LNCaP clone FGC (cell line): ENCODE measurements around the gene TBX5.
"Not testable (repeated sequence)": the region's sequence is repeated elsewhere in the genome, so short reads cannot be mapped to it uniquely, and the experiment has no call there.

Experiments
- DNase-seq: peaks from one replicate; pipeline ENCODE4 v3.0.0-alpha.2; 2011; ENCODE audit warnings: low read depth
- H3K4me3 ChIP-seq: 2 replicates; pipeline ENCODE4 v1.5.1; 2011; ENCODE audit warnings: mild to moderate bottlenecking, low read depth, low read length, control low read depth
- CTCF ChIP-seq: IDR thresholded peaks from 2 replicates; pipeline ENCODE4 v1.5.1; 2012; ENCODE audit warnings: mild to moderate bottlenecking; ENCODE audit not compliant: control insufficient read depth, insufficient read depth; ENCODE audit errors: extremely low read depth

The TBX5 gene

GRCh38 chr12:114371733-114372132, 34.2 kb downstream of the TBX5 start:
- no peak overlapping the region for H3K4me3 ChIP-seq

DNA sequence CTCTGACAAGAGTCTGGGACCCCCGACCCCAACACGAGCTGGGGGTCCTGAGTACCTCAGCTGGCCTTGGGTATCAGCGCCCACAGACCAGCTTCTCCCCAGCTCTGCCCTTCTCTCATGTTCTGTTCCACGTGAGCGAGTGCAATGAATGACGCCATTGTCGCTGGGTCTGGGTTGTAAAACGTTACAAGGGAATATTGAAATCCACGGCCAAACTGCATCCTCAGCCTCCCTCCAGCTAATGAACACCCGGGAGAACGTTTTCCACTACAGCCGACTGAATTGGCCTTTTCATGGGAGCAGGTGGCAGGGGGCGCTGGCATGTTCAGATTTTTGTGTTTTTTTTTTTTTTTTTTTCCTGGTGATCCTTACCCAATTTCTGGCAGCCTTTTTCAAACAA, 34.7 kb downstream of the TBX5 start:
- DNase-seq = no peak
- TF ChIP-seq CTCF = no peak
- H3K4me3 ChIP-seq = no peak overlapping the region

More at GRCh38 chr12:114371733-114372132, 34.2 kb downstream of the TBX5 start:
- no peak for TF ChIP-seq CTCF
- DNase-seq = no peak

GRCh38 chr12:114368685-114369452, 37.1 kb downstream of the TBX5 start:
- no peak for DNase-seq
- no peak for TF ChIP-seq CTCF
- H3K4me3 ChIP-seq = no peak overlapping the region

DNA sequence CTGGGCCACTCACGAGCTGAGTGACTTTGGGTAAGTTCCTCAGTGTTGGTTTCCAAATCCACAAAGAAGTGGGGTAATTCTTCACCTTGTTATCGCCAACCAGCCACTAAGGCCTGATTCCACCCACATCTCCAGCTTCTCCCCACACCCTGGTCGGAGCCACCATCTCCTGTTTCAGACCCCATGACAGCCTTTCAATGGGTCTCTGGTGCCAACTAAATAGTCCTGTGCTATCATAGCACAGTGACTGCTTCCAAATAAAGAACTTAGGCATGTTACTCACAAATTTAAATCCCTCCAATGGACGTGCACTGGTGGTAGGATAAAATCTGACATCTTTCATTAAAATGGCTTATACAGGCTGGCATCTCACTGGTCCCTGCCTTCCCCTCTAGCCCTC, 44.0 kb downstream of the TBX5 start:
- no peak for DNase-seq
- H3K4me3 ChIP-seq = no peak overlapping the region
- TF ChIP-seq CTCF = no peak

DNA sequence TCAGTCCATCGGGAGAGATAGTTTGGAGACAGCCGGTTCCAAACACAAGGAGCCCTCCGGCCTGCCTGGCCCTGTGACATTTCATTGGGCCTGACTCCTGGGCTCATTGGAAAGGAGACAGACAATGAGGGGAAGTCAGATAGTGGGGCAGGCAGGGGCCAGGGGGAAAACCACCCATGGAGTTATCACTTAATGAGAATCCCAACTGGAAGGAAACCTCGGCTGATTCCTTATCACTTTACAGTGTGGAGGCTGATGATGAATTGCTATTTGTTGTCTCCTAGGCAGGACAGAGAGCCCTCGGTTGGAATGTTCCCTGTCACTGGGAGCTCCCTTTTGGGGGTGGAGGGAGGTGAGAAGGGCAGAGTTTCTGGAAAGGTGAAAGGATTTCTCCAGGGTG, 44.4 kb downstream of the TBX5 start:
- TF ChIP-seq CTCF = no peak
- no peak for DNase-seq

DNA sequence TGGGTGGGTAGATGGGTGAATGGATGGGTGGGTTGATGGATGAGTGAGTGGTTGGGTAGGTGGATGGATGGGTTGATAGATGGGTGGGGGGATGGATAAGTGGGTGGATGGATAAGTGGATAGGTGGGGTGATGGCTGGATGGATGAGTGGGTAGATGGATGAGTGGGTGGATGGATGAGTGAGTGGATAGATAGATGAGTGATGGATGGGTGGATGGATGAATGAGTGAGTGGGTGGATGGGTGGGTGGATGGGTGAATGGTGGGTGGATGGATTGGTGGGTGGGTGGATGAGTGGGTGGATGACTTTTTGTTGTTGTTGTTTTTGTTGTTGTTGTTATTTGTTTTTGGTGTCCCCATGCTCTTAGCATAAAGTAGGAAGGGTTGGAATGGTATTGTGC, 45.5 kb downstream of the TBX5 start:
- no peak for DNase-seq
- TF ChIP-seq CTCF = no peak
- no peak overlapping the region for H3K4me3 ChIP-seq

More for the DNA sequence above, 44.4 kb downstream of the TBX5 start:
- no peak overlapping the region for H3K4me3 ChIP-seq

- no peak overlapping the region for H3K4me3 ChIP-seq
- TF ChIP-seq CTCF = peak; percentile 18; the same call in 1 of the 2 replicates
- no peak for DNase-seq
Observed at GRCh38 chr12:114355389-114356088, 50.4 kb downstream of the TBX5 start.

- not testable (repeated sequence) for DNase-seq, H3K4me3 ChIP-seq
Observed at GRCh38 chr12:114349239-114349638, 56.7 kb downstream of the TBX5 start.
